SK-N-SH treated with all-trans-retinoic acid at 6 μM for 48 hours (cell line): Measurements from ENCODE around the gene ZBTB17.

Experiments
- ATAC-seq: fragments of 200-7000 bp; cut with Tn5 transposase; 3 replicates; pipeline ENCODE4 v1.9.1; 2020; ENCODE audit warnings: mild to moderate bottlenecking, moderate library complexity
- ARNTL ChIP-seq: fragments of 450-650 bp; formaldehyde crosslinking; IDR thresholded peaks from 2 replicates; pipeline ENCODE4 v1.5.0; 2020; ENCODE audit warnings: low read depth, mild to moderate bottlenecking, moderate library complexity, borderline replicate concordance
- BACH2 ChIP-seq: fragments of 250-450 bp; sonication (Bioruptor Pico); IDR thresholded peaks from 2 replicates; pipeline ENCODE4 v1.9.0; 2021; ENCODE audit warnings: mild to moderate bottlenecking, borderline replicate concordance
- CSDC2 ChIP-seq: fragments of 250-450 bp; sonication (Bioruptor Pico); IDR thresholded peaks from 2 replicates; pipeline ENCODE4 v1.5.0; 2020; ENCODE audit warnings: mild to moderate bottlenecking, moderate library complexity
- ESRRG ChIP-seq: fragments of 250-450 bp; sonication (Bioruptor Pico); IDR thresholded peaks from 2 replicates; pipeline ENCODE4 v1.6.1; 2021; ENCODE audit warnings: mild to moderate bottlenecking
- GLIS3 ChIP-seq: fragments of 250-450 bp; sonication (Bioruptor Pico); IDR thresholded peaks from 2 replicates; pipeline ENCODE4 v1.5.0; 2020; ENCODE audit warnings: mild to moderate bottlenecking, moderate library complexity
- OSR1 ChIP-seq: fragments of 250-450 bp; sonication (Bioruptor Pico); IDR thresholded peaks from 2 replicates; pipeline ENCODE4 v1.8.0; 2022; ENCODE audit warnings: moderate library complexity, mild to moderate bottlenecking, inconsistent platforms
- PPARA ChIP-seq: fragments of 250-450 bp; sonication (Bioruptor Pico); IDR thresholded peaks from 2 replicates; pipeline ENCODE4 v1.5.0; 2020; ENCODE audit warnings: mild to moderate bottlenecking, borderline replicate concordance
- RARB ChIP-seq: fragments of 250-450 bp; sonication (Bioruptor Pico); IDR thresholded peaks from 2 replicates; pipeline ENCODE4 v1.8.0; 2021; ENCODE audit warnings: mild to moderate bottlenecking, moderate library complexity
- SNAI2 ChIP-seq: fragments of 250-450 bp; sonication (Bioruptor Pico); IDR thresholded peaks from 2 replicates; pipeline ENCODE4 v1.5.0; 2020; ENCODE audit warnings: mild to moderate bottlenecking, moderate library complexity
- TCF4 ChIP-seq: fragments of 250-450 bp; sonication (Bioruptor Pico); IDR thresholded peaks from 2 replicates; pipeline ENCODE4 v1.8.0; 2021; ENCODE audit warnings: mild to moderate bottlenecking, moderate library complexity, borderline replicate concordance
- TOX ChIP-seq: fragments of 250-450 bp; sonication (Bioruptor Pico); IDR thresholded peaks from 2 replicates; pipeline ENCODE4 v1.8.0; 2021; ENCODE audit warnings: mild to moderate bottlenecking, moderate library complexity, borderline replicate concordance
- ZC3H10 ChIP-seq: fragments of 250-450 bp; sonication (Bioruptor Pico); IDR thresholded peaks from 2 replicates; pipeline ENCODE4 v1.5.1; 2021; ENCODE audit warnings: mild to moderate bottlenecking, moderate library complexity
- ZFP3 ChIP-seq: fragments of 250-450 bp; sonication (Bioruptor Pico); IDR thresholded peaks from 2 replicates; pipeline ENCODE4 v1.5.0; 2020; ENCODE audit warnings: mild to moderate bottlenecking, moderate library complexity
- ZFP30 ChIP-seq: fragments of 450-650 bp; formaldehyde crosslinking; IDR thresholded peaks from 2 replicates; pipeline ENCODE4 v1.5.0; 2022; ENCODE audit warnings: mild to moderate bottlenecking, moderate library complexity
- ZNF565 ChIP-seq: fragments of 450-650 bp; formaldehyde crosslinking; conservative IDR thresholded peaks from 2 replicates; pipeline ENCODE4 v1.5.0; 2020; ENCODE audit warnings: low read depth, mild to moderate bottlenecking, moderate library complexity
- ZNF70 ChIP-seq: fragments of 450-650 bp; formaldehyde crosslinking; IDR thresholded peaks from 2 replicates; pipeline ENCODE4 v1.5.0; 2020; ENCODE audit warnings: mild to moderate bottlenecking, moderate library complexity
- ZNF8 ChIP-seq: fragments of 450-650 bp; formaldehyde crosslinking; IDR thresholded peaks from 2 replicates; pipeline ENCODE4 v1.5.0; 2020; ENCODE audit warnings: mild to moderate bottlenecking, moderate library complexity
- TF ChIP-seq, protein P1 (sequence below): fragments of 250-450 bp; sonication (Bioruptor Pico); IDR thresholded peaks from 2 replicates; pipeline ENCODE4 v1.5.1; 2021; ENCODE audit warnings: mild to moderate bottlenecking, moderate library complexity
- TF ChIP-seq, protein P2 (sequence below): fragments of 250-450 bp; sonication (Bioruptor Pico); IDR thresholded peaks from 2 replicates; pipeline ENCODE4 v1.5.0; 2020; ENCODE audit warnings: mild to moderate bottlenecking, moderate library complexity
- TF ChIP-seq, protein P3 (sequence below): fragments of 250-450 bp; sonication (Bioruptor Pico); IDR thresholded peaks from 2 replicates; pipeline ENCODE4 v1.8.0; 2021; ENCODE audit warnings: low read depth, mild to moderate bottlenecking, moderate library complexity, borderline replicate concordance
- TF ChIP-seq, protein P4 (sequence below): fragments of 250-450 bp; sonication (Bioruptor Pico); IDR thresholded peaks from 2 replicates; pipeline ENCODE4 v1.5.1; 2020; ENCODE audit warnings: low read depth, mild to moderate bottlenecking, moderate library complexity
- TF ChIP-seq, protein P5 (sequence below): fragments of 250-450 bp; sonication (Bioruptor Pico); IDR thresholded peaks from 2 replicates; pipeline ENCODE4 v1.8.0; 2020; ENCODE audit warnings: mild to moderate bottlenecking, moderate library complexity, borderline replicate concordance

ZBTB17 gene

DNA sequence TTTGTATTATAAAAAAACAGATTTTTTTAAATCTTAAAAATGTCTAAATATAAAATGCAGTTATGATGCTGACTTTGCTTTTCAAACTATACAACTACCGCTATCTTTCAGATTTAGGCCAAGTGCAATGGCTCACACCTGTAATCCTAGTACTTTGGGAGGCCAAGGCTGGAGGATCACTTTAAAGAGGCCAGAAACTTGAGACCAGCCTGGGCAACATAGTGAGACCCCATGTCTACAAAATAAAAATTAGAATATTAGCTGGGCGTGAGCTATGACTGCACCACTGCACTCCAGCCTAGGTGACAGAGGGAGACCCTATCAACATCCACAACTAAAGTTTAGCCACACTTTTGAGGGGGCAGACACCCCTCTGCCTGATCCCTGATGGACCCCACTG, 20.3 kb downstream of the ZBTB17 start (continued):
- no peak for TF ChIP-seq SNAI2 (CRISPR knock-in tag)
- no peak for TF ChIP-seq ZC3H10 (CRISPR knock-in tag)
- no peak for TF ChIP-seq PPARA (CRISPR knock-in tag)

DNA sequence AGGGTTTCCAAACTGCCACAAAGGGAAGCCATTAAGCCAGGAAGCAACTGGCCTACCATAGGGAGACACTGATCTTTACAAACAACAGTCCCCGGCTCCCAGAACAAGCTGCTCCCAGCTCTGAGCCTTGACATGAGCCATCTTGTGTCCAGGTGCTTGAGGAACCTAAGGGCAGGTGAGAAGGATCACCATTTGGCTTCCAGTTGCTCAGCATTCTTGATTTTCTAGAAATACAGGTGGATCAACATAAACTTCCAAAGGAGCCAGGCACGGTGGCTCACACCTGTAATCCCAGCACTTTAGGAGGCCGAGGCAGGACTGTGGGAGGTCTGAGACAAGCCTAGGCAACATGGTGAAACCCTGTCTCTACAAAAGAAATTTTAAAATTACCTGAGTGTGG, 21.6 kb downstream of the ZBTB17 start:
- ATAC-seq: no peak
- TF ChIP-seq ZFP30 (no peak), ARNTL (no peak), RARB (CRISPR knock-in tag) (no peak), ZNF70 (CRISPR knock-in tag) (no peak), GLIS3 (no peak), OSR1 (CRISPR knock-in tag) (no peak), ZFP3 (CRISPR knock-in tag) (no peak), SNAI2 (CRISPR knock-in tag) (no peak), ZC3H10 (CRISPR knock-in tag) (no peak), ZNF565 (CRISPR knock-in tag) (no peak), CSDC2 (CRISPR knock-in tag) (no peak), ESRRG (CRISPR knock-in tag) (no peak), PPARA (CRISPR knock-in tag) (no peak)
- TF ChIP-seq, protein P1, sequence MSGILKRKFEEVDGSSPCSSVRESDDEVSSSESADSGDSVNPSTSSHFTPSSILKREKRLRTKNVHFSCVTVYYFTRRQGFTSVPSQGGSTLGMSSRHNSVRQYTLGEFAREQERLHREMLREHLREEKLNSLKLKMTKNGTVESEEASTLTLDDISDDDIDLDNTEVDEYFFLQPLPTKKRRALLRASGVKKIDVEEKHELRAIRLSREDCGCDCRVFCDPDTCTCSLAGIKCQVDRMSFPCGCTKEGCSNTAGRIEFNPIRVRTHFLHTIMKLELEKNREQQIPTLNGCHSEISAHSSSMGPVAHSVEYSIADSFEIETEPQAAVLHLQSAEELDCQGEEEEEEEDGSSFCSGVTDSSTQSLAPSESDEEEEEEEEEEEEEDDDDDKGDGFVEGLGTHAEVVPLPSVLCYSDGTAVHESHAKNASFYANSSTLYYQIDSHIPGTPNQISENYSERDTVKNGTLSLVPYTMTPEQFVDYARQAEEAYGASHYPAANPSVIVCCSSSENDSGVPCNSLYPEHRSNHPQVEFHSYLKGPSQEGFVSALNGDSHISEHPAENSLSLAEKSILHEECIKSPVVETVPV: no peak
- TF ChIP-seq, protein P2, sequence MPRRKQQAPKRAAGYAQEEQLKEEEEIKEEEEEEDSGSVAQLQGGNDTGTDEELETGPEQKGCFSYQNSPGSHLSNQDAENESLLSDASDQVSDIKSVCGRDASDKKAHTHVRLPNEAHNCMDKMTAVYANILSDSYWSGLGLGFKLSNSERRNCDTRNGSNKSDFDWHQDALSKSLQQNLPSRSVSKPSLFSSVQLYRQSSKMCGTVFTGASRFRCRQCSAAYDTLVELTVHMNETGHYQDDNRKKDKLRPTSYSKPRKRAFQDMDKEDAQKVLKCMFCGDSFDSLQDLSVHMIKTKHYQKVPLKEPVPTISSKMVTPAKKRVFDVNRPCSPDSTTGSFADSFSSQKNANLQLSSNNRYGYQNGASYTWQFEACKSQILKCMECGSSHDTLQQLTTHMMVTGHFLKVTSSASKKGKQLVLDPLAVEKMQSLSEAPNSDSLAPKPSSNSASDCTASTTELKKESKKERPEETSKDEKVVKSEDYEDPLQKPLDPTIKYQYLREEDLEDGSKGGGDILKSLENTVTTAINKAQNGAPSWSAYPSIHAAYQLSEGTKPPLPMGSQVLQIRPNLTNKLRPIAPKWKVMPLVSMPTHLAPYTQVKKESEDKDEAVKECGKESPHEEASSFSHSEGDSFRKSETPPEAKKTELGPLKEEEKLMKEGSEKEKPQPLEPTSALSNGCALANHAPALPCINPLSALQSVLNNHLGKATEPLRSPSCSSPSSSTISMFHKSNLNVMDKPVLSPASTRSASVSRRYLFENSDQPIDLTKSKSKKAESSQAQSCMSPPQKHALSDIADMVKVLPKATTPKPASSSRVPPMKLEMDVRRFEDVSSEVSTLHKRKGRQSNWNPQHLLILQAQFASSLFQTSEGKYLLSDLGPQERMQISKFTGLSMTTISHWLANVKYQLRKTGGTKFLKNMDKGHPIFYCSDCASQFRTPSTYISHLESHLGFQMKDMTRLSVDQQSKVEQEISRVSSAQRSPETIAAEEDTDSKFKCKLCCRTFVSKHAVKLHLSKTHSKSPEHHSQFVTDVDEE: no peak
- TF ChIP-seq, protein P3, sequence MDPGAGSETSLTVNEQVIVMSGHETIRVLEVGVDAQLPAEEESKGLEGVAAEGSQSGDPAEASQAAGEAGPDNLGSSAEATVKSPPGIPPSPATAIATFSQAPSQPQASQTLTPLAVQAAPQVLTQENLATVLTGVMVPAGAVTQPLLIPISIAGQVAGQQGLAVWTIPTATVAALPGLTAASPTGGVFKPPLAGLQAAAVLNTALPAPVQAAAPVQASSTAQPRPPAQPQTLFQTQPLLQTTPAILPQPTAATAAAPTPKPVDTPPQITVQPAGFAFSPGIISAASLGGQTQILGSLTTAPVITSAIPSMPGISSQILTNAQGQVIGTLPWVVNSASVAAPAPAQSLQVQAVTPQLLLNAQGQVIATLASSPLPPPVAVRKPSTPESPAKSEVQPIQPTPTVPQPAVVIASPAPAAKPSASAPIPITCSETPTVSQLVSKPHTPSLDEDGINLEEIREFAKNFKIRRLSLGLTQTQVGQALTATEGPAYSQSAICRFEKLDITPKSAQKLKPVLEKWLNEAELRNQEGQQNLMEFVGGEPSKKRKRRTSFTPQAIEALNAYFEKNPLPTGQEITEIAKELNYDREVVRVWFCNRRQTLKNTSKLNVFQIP (CRISPR knock-in tag): no peak
- TF ChIP-seq, protein P4, sequence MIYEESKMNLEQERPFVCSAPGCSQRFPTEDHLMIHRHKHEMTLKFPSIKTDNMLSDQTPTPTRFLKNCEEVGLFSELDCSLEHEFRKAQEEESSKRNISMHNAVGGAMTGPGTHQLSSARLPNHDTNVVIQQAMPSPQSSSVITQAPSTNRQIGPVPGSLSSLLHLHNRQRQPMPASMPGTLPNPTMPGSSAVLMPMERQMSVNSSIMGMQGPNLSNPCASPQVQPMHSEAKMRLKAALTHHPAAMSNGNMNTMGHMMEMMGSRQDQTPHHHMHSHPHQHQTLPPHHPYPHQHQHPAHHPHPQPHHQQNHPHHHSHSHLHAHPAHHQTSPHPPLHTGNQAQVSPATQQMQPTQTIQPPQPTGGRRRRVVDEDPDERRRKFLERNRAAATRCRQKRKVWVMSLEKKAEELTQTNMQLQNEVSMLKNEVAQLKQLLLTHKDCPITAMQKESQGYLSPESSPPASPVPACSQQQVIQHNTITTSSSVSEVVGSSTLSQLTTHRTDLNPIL (CRISPR knock-in tag): no peak
- TF ChIP-seq, all 23 proteins: peak for 0

DNA sequence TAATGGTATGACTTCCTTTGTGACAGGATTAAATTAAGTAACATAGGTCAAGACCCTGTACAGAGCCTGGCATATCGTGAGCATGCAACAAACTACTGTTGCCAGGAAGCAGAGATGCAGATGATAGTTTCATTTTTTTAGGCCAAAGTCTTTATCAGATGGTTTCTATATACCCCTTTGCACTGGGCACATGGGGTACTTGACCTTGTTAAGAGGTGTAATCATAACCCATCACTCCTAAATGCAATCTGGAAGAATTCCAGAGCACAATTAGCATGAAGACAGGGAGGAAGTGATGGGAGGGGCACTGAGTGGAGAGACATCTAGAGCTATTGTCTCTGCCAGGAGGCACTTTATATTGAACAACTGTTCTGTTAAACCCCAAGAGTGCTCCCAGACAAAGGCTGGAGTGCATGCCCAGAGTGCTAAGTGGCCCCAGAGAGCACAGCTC, 22.1 kb downstream of the ZBTB17 start:
- TF ChIP-seq SNAI2 (CRISPR knock-in tag) (no peak), ZNF8 (no peak), TCF4 (CRISPR knock-in tag) (no peak; the same call in 1 of the 2 replicates), OSR1 (CRISPR knock-in tag) (no peak)
- TF ChIP-seq, protein P5, sequence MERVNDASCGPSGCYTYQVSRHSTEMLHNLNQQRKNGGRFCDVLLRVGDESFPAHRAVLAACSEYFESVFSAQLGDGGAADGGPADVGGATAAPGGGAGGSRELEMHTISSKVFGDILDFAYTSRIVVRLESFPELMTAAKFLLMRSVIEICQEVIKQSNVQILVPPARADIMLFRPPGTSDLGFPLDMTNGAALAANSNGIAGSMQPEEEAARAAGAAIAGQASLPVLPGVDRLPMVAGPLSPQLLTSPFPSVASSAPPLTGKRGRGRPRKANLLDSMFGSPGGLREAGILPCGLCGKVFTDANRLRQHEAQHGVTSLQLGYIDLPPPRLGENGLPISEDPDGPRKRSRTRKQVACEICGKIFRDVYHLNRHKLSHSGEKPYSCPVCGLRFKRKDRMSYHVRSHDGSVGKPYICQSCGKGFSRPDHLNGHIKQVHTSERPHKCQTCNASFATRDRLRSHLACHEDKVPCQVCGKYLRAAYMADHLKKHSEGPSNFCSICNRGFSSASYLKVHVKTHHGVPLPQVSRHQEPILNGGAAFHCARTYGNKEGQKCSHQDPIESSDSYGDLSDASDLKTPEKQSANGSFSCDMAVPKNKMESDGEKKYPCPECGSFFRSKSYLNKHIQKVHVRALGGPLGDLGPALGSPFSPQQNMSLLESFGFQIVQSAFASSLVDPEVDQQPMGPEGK (CRISPR knock-in tag): no peak
- peak; percentile 0; the same call in 1 of the 3 replicates for ATAC-seq

DNA sequence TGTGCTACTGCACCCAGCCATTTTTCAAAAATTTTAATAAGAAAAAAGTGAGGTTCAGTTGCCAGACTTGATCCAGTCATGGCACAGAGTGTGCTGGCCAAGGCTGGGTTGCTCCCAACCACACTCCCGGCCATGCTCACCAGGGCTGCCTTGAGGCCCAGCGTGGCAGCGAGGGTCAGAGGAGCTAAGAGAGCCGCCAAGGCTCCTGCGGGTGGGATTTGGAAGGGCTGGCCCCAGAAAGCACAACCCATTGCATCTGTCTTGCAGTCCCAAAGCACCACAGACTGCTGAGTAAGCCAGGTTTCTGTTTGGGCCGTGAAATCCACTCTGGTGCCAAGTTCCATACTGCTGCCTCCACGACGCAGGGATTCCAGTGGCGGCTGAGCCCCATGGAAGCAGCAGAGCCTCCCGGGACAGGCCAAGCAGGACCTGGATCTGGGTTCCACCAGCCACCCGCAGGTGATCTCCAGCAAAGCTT, 22.6 kb downstream of the ZBTB17 start:
- peak; percentile 14 for ATAC-seq
- TF ChIP-seq, protein P2: no peak
- TF ChIP-seq PPARA (CRISPR knock-in tag) (no peak), OSR1 (CRISPR knock-in tag) (no peak), ARNTL (no peak), CSDC2 (CRISPR knock-in tag) (no peak), ZFP30 (no peak), ZC3H10 (CRISPR knock-in tag) (no peak), RARB (CRISPR knock-in tag) (no peak), BACH2 (CRISPR knock-in tag) (no peak), TOX (CRISPR knock-in tag) (no peak), ZFP3 (CRISPR knock-in tag) (no peak), ESRRG (CRISPR knock-in tag) (no peak)
- TF ChIP-seq, protein P1: no peak
